NCI-H2107 treated with DMSO at 0.1 percent for 48 hours (cell line): ENCODE measurements around the gene COMMD4.
"Not testable (repeated sequence)": the region's sequence is repeated elsewhere in the genome, so short reads cannot be mapped to it uniquely, and the experiment has no call there.

Source experiments
- DNase-seq: peaks from one replicate; lab custom pipeline; 2025; ENCODE audit not compliant: unreplicated experiment; lab: John Stamatoyannopoulos, UW

Gene COMMD4

GRCh38 chr15:75335705-75336355 is at the start of gene COMMD4:
Gene COMMD4 (plus strand): TSS chr15:75336063. CDS start chr15:75336090, 27 bp downstream.
- DNase-seq = peak; percentile 54

GRCh38 chr15:75293660-75294059 is 42.2 kb upstream of the COMMD4 start:
- not testable (repeated sequence) for DNase-seq

GRCh38 chr15:75298541-75299310 is 37.1 kb upstream of the COMMD4 start:
- DNase-seq = not testable (repeated sequence)

DNA sequence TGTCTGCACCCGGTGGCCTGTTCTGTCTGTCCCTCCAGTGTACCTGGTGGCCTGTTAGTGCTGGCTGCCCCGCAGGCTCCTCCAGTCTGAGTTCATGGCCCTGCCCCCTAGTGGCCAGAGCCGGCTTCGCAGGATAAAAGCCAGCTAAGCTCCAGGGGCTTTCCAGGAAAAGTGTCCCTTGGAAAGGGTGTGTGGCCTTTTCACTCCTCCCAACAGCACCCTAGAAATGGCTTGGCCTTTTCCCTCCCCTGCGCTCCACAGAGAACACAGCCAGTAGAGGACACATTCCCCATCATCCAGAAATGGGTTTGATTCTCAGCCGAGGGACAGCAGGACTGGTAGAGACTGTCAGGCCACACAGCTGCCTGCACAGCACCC is 36.6 kb upstream of the COMMD4 start:
- not testable (repeated sequence) for DNase-seq

GRCh38 chr15:75300026-75300425 is 35.8 kb upstream of the COMMD4 start:
- DNase-seq = not testable (repeated sequence)

- no peak for DNase-seq
Measured at GRCh38 chr15:75302318-75302717, 33.5 kb upstream of the COMMD4 start.

- not testable (repeated sequence) for DNase-seq
Measured at GRCh38 chr15:75302753-75303152, 33.1 kb upstream of the COMMD4 start.

DNA sequence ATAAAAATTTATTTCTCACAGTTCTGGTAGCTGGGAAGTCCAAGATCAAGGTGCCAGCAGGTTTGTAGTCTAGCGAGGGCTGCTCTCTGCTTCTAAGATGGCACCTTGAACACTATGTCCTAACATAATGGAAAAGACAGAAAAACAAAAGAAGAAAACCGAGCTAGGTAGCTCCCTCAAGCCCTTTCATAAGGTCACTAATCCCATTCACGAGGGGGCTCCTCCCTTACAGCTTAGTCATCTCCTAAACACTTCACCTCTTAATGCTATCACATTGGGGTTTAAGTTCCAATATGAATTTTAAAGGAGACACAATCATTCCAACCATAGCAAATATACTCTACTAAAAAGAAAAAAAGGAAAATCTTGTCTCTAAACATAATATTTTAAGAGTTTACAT is 29.7 kb upstream of the COMMD4 start:
- DNase-seq = no peak

- peak; percentile 30 for DNase-seq
Measured at GRCh38 chr15:75307778-75308390, 28.0 kb upstream of the COMMD4 start.

DNA sequence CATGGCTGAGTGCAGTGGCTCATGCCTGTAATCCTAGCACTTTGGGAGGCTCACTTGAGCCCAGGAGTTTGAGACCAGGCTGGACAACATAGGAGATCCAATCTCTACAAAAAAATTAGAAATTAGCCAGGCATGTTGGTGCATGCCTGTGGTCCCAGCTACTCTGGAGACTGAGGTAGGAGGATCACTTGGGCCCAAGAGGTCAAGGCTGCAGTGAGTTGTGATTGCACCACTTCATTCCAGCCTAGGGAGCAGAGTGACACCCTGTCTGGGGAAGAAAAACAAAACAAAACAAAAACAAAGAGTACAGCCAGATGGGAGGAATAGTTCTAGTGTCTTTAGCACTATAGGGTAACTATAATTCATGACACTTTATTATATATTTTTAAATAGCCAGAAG is 26.2 kb upstream of the COMMD4 start:
- no peak for DNase-seq

- DNase-seq = not testable (repeated sequence)
Measured at GRCh38 chr15:75312548-75312947, 23.3 kb upstream of the COMMD4 start.

DNA sequence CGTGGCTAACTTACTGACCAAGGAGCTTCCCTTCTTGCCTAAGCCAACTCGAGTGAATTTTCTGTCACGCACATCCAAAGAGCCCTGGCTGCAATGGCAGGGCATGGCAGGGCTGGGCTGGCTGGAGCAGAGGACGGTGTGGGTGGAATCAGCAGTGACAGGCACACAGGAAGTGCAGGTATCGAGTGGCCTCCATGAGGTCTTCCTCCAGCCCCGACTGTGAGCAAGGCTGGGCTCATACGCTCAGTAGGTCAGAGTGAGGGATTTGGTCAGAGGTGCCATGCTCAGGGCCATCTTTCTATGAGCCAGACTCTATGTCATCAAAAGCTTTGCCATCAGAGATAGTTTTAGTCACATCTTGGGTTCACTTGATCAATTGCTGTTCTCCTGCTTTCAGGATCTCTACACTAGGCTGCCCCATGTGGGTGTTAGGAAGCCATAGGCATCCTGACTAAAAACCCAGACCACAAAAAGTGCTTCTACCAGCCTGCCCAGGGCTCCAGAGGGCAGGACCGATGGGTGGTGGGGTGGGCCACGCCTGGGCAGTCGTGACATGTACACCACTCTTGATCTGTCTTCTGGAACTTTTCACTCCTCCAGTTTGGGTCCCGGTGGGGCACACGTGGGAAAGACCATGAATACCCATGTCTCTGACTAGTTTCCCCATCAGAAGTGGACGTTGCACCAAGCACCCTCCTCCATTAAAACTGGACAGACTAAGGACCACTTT is 22.6 kb upstream of the COMMD4 start:
- no peak for DNase-seq

GRCh38 chr15:75314552-75315290 is 21.1 kb upstream of the COMMD4 start:
- no peak for DNase-seq

- DNase-seq = not testable (repeated sequence)
Measured at GRCh38 chr15:75319231-75319897, 16.5 kb upstream of the COMMD4 start.

GRCh38 chr15:75321711-75322110 is 14.2 kb upstream of the COMMD4 start:
- no peak for DNase-seq

- DNase-seq = no peak
Measured at GRCh38 chr15:75325922-75326321, 9.9 kb upstream of the COMMD4 start.

DNA sequence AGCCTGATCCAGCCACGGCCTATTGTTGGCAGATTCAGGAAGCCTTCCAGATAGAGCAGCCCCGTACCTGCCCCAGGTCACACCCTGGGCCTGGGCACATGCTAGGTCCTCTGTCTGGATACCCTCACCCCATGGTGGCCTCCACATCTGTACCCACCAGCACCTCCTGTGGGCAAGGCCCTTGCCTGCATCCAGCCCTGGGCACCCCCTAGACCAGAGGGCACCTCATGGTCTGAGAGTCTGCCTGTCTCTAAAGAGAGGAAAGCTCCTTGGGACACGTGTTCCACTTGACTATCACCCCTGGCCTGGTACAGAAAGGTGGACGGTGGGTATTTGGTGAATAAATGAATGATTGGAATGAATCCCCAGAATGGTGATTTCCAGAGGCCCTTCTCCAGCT is 8.9 kb upstream of the COMMD4 start:
- no peak for DNase-seq

GRCh38 chr15:75327491-75327890 is 8.4 kb upstream of the COMMD4 start:
- no peak for DNase-seq

GRCh38 chr15:75328493-75329314 is 7.2 kb upstream of the COMMD4 start:
- no peak for DNase-seq
